Naive thymus-derived CD4-positive, alpha-beta T cell (primary cell): ENCODE measurements around the gene CETN1. TPM values are rescaled to one million over a fixed set of nuclear protein-coding genes. Genes with fewer than 3 reads are reported as not detected.

Experiments
- ATAC-seq: fragments of 150-1000 bp; cut with Tn5 transposase; 2 replicates; pipeline ENCODE4 v1.10.0; 2021; ENCODE audit warnings: mild to moderate bottlenecking, moderate library complexity
- CTCF ChIA-PET: fragments of 350-600 bp; sonication (Branson Sonifier 250); formaldehyde crosslinking; loops from one replicate; lab custom pipeline; 2021; ENCODE audit warnings: antibody characterized with exemption; lab: Charles Lee
- POLR2A ChIA-PET: fragments of 350-600 bp; sonication (Branson Sonifier 250); formaldehyde crosslinking; loops from one replicate; lab custom pipeline; 2021; ENCODE audit warnings: antibody characterized with exemption, inconsistent platforms; lab: Charles Lee
- DNase-seq, 9 donors: peaks; one replicate each; pipeline versions ENCODE4 v3.0.0 to v3.0.0-alpha.2; 2020 to 2022; ENCODE audit warnings: mixed read lengths in 1 of 9
- H3K27ac ChIP-seq: one replicate; pipeline ENCODE4 v1.7.0; 2013; ENCODE audit warnings: mild to moderate bottlenecking, low read depth, low read length, moderate library complexity
- H3K27me3 ChIP-seq, 2 donors: one replicate each; pipeline ENCODE4 v1.7.0; 2013; ENCODE audit warnings: low read length in 2 of 2, mild to moderate bottlenecking in 2 of 2, moderate library complexity in 2 of 2; ENCODE audit not compliant: control insufficient read depth in 2 of 2, insufficient read depth in 2 of 2
- H3K36me3 ChIP-seq, 3 experiments: 1 replicate in 2 of 3; 2 replicates in 1 of 3; pipeline ENCODE4 v1.7.0; 2013; ENCODE audit warnings: low read length in 3 of 3, mild to moderate bottlenecking in 3 of 3, moderate library complexity in 1 of 3; ENCODE audit not compliant: insufficient read depth in 3 of 3, control insufficient read depth in 2 of 3
- H3K4me1 ChIP-seq, 2 donors: one replicate each; pipeline ENCODE4 v1.7.0; 2013; ENCODE audit warnings: low read length in 2 of 2, mild to moderate bottlenecking in 2 of 2, moderate library complexity in 1 of 2; ENCODE audit not compliant: control insufficient read depth in 2 of 2, insufficient read depth in 2 of 2
- H3K4me3 ChIP-seq: 2 replicates; pipeline ENCODE4 v1.7.0; 2013; ENCODE audit warnings: mild to moderate bottlenecking, low read length
- H3K9me3 ChIP-seq, 3 experiments: 1 replicate in 2 of 3; 2 replicates in 1 of 3; pipeline ENCODE4 v1.7.0; 2013; ENCODE audit warnings: low read length in 3 of 3; ENCODE audit not compliant: control insufficient read depth in 2 of 3
- H3K27ac Mint-ChIP-seq, 9 donors: one replicate each; pipeline ENCODE4 v1.8.0; 2020 to 2022; ENCODE audit warnings: mixed read lengths in 9 of 9, mild to moderate bottlenecking in 8 of 9, moderate library complexity in 5 of 9, inconsistent platforms in 2 of 9
- H3K27me3 Mint-ChIP-seq, 5 donors: one replicate each; pipeline ENCODE4 v1.8.0; 2021 to 2022; ENCODE audit warnings: mixed read lengths in 5 of 5, mild to moderate bottlenecking in 1 of 5
- H3K36me3 Mint-ChIP-seq, 5 donors: one replicate each; pipeline ENCODE4 v1.8.0; 2020 to 2022; ENCODE audit warnings: mixed read lengths in 5 of 5, mild to moderate bottlenecking in 3 of 5, inconsistent platforms in 1 of 5
- H3K4me1 Mint-ChIP-seq, 7 donors: one replicate each; pipeline ENCODE4 v1.8.0; 2020 to 2022; ENCODE audit warnings: mixed read lengths in 7 of 7, mild to moderate bottlenecking in 3 of 7, inconsistent platforms in 1 of 7
- H3K4me3 Mint-ChIP-seq, 10 donors: one replicate each; pipeline ENCODE4 v1.8.0; 2020 to 2022; ENCODE audit warnings: mild to moderate bottlenecking in 10 of 10, mixed read lengths in 10 of 10, moderate library complexity in 6 of 10, inconsistent platforms in 2 of 10
- H3K9me3 Mint-ChIP-seq, 11 donors: one replicate each; pipeline ENCODE4 v1.8.0; 2020 to 2022; ENCODE audit warnings: mixed read lengths in 11 of 11, mild to moderate bottlenecking in 4 of 11, inconsistent platforms in 1 of 11, moderate library complexity in 1 of 11
- intact Hi-C, 2 donors: fragments of 100-400 bp; cut with micrococcal nuclease; formaldehyde crosslinking; loops; one replicate each; pipeline ENCODE4 v1.15.1; 2023
- polyA plus RNA-seq, 2 donors: library from polyadenylated mRNA; unstranded; fragments of 300-500 nt; fragmentation: Illumina TruSeq; gene quantifications; one replicate each; pipeline ENCODE4 v1.2.3, GENCODE V29; 2021
- total RNA-seq, 6 experiments: library from RNA in 5 of 6; stranded (reverse) in 5 of 6; gene quantifications; 1 replicate in 5 of 6; 2 replicates in 1 of 6; pipeline ENCODE4 v1.2.3 and lab custom pipeline; 2021 to 2026

CETN1 gene
- total and polyA plus RNA-seq, 7 experiments from 2014 or later, result not detected

DNA sequence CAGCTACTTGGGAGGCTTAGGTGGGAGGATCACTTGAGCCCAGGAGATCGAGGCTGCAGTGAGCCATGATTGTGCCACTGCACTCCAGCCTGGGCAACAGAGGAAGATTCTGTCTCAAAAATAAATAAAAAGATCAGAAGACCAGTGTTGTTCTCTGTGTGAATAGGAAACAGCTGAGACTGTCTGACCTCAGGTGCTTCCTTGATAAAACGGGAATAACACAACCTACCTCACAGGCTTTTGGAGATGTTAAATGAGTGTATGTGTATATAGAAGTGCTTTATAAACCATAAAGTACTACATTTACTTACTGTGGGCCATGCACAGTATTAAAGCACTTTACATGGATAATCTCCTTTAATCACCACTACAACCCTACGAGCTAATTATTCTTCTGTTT is 9.9 kb upstream of the CETN1 start:
- no peak for ATAC-seq
- no peak for DNase-seq
- Histone ChIP-seq H3K27me3 (no peaks in the 10 kb centered on the region), H3K4me3 (no peak overlapping the region), H3K36me3 (no peaks in the 10 kb centered on the region), H3K4me1 (no peaks in the 10 kb centered on the region), H3K9me3 (no peaks in the 10 kb centered on the region), H3K27ac (no peak overlapping the region)
- ChIA-PET CTCF (interaction anchor here (0.5 kb wide), 1 partner anchor 53 kb away, joined by 4 read pairs; no protein-coding TSS in a partner anchor), POLR2A (no interaction called here)
- no peaks in the 10 kb centered on the region for H3K9me3 Mint-ChIP-seq
- H3K27ac Mint-ChIP-seq, result no peak overlapping the region
- intact Hi-C loops, result no loop called here
- H3K27me3 Mint-ChIP-seq, result peaks cover 9 to 22% (median 16%) of the 10 kb centered on the region in 5 donors
- H3K4me1 Mint-ChIP-seq, result no peaks in the 10 kb centered on the region
- H3K36me3 Mint-ChIP-seq, result no peaks in the 10 kb centered on the region
- no peak overlapping the region for H3K4me3 Mint-ChIP-seq

DNA sequence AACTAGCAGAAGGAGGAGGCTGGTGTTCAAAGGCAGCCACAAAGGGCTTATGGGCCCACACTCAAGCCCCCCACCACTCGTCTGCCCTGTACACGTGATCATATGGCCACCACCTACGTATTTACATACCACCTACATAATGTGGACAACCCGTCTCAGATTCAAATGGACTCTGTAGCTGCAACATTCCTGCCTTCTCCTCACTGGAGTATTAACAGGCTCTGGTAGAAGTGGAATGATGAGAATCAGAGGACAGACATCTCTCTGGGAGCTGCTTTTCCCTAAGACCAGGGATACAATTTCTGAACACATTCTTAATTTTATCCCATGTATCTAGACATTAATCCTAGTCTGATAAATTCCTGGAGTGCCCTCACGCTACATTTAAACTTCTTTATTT is 9.5 kb upstream of the CETN1 start:
- no peak for ATAC-seq
- POLR2A ChIA-PET, result no interaction called here
- Mint-ChIP-seq H3K36me3 (no peaks in the 10 kb centered on the region), H3K27me3 (peaks cover 9 to 22% (median 13%) of the 10 kb centered on the region in 5 donors), H3K9me3 (no peaks in the 10 kb centered on the region), H3K4me1 (no peaks in the 10 kb centered on the region), H3K4me3 (no peak overlapping the region), H3K27ac (no peak overlapping the region)
- no peaks in the 10 kb centered on the region for H3K36me3 ChIP-seq
- CTCF ChIA-PET, result interaction anchor here (0.5 kb wide), 1 partner anchor 53 kb away, joined by 4 read pairs; no protein-coding TSS in a partner anchor
- H3K4me3 ChIP-seq, result no peak overlapping the region
- H3K27me3 ChIP-seq, result no peaks in the 10 kb centered on the region
- DNase-seq, result no peak
- H3K4me1 ChIP-seq, result no peaks in the 10 kb centered on the region
- H3K9me3 ChIP-seq, result no peaks in the 10 kb centered on the region
- no peak overlapping the region for H3K27ac ChIP-seq
- intact Hi-C loops, result no loop called here

DNA sequence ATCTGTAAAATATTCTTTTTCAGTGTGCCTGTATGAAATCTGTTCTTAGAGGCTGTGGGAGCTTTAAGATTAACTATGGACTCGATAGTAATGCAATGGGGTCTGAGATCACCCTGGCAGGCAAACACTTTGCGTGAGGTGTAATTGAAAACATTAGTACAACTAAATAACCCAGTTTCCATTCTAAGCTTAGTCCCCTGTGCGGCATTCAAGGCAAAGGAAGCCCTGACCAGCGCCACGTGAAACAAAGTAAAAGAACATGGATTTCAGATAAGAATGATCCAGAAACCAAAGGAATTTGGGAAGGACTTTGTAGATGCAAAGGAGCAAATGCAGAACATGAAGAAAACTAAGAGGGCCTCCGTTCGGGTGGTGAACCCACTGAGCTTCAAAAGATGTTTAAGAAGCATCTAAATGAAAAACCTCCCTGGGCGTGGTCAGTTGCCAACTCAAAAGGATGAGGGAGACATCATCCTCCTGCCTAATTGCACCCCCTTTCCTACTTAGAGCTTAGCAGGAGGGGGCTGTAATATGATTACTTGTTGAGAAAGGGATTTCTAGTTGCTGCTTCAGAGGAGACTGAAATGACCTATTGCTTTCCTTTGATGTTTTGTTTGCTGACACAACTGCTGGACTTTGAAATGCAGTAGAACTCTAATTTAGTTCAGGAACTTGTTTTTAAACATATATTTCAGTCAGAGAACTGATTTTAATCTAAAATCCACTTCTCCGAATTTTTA is 7.9 kb upstream of the CETN1 start:
- DNase-seq (no peak), ATAC-seq (no peak)
- Mint-ChIP-seq H3K36me3 (no peaks in the 10 kb centered on the region), H3K4me1 (no peaks in the 10 kb centered on the region), H3K27me3 (peaks cover 5 to 20% (median 18%) of the 10 kb centered on the region in 5 donors), H3K4me3 (no peak overlapping the region), H3K9me3 (peaks cover 0 to 3% (median 0%) of the 10 kb centered on the region in 11 donors), H3K27ac (no peak overlapping the region)
- Histone ChIP-seq H3K36me3 (no peaks in the 10 kb centered on the region), H3K27me3 (no peaks in the 10 kb centered on the region), H3K27ac (no peak overlapping the region), H3K4me3 (no peak overlapping the region), H3K4me1 (no peaks in the 10 kb centered on the region), H3K9me3 (no peaks in the 10 kb centered on the region)
- CTCF ChIA-PET, result no interaction called here
- intact Hi-C loops, result no loop called here
- POLR2A ChIA-PET, result no interaction called here

DNA sequence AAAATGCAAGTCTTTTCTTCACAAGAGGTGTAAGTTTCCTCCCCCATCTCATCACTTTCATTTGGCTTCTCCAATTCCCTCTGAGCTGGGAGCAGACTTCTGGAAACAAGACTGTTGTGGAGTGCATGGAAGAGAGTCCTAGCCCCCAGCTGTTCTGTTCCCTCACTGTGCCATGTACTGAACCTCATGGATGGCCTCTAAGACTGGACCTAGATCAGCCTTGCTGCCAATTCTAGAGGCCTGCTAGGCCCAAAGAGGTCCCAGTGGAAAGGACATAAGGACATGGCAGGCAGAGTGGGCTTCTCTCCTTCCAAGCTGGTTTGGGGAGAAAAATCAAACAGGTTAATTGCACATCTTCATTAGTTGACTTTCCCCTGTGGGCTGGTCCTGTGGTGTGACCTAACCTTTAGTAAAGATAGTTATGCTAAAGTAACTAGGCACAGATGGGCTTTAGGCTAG is 7.3 kb upstream of the CETN1 start:
- no peaks in the 10 kb centered on the region for H3K27me3 ChIP-seq
- peaks cover 0 to 19% (median 13%) of the 10 kb centered on the region in 5 donors for H3K27me3 Mint-ChIP-seq
- DNase-seq (no peak), ATAC-seq (no peak)
- H3K36me3 Mint-ChIP-seq, result no peaks in the 10 kb centered on the region
- peaks cover 0 to 3% (median 0%) of the 10 kb centered on the region in 11 donors for H3K9me3 Mint-ChIP-seq
- H3K36me3 ChIP-seq, result no peaks in the 10 kb centered on the region
- H3K27ac ChIP-seq, result no peak overlapping the region
- intact Hi-C loops, result no loop called here
- no peak overlapping the region for H3K4me3 ChIP-seq
- no peaks in the 10 kb centered on the region for H3K4me1 ChIP-seq
- no peaks in the 10 kb centered on the region for H3K9me3 ChIP-seq
- no peak overlapping the region for H3K4me3 Mint-ChIP-seq
- ChIA-PET CTCF (no interaction called here), POLR2A (no interaction called here)
- H3K4me1 Mint-ChIP-seq, result no peaks in the 10 kb centered on the region
- no peak overlapping the region for H3K27ac Mint-ChIP-seq

DNA sequence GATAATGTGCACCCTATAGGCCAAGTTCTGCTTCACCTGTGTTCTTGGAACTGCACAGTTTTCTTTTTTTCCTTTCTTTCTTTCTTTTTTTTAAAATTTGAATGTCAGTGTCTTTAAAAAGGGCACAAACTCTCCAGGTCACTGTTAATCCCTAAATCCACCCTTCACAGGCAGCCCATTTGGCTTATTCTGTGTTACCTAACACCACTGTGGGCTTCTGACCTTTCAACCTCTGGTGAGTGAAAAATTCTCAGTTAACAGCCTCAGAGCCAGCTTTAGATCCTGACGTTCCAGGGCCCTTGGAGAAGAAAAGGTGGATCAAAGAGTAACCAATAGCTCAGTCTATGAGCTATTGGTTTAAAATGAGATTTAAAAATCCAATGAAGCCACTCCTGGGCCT is 6.8 kb upstream of the CETN1 start:
- CTCF ChIA-PET, result no interaction called here

DNA sequence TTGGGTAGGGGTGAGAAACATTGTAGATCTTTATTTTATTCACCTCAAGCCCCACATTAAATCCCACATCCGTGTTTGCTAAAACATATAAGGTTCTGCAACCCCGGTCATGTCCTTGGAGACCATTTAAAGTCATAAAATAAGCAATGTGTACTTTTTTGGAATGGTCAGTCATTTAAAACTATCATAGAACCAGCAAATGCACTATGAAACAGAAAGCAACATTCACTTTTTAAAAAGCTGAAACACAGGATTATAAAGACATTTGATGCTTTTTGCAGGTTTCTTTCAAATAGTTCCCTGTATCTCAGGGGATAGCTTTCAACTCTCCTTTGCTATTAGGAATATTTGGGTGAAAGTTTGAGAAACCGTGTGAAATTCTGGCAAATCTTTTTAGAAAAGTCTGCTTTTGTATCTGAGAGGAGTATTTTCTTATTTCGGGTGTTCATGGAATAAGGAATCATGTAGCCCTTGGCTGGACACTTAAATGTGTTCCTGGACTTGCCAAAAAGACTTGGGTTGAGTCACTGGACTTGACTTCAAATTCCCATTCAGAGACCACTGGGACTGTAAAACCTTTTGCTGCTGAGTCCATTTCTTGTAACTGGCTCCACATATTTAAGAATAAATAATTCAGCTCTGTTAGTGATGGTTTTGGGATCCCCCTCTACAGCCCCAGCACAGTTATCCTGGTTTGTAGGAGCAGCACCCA is 5.9 kb upstream of the CETN1 start:
- peaks cover 0 to 19% (median 13%) of the 10 kb centered on the region in 5 donors for H3K27me3 Mint-ChIP-seq
- ChIA-PET CTCF (no interaction called here), POLR2A (no interaction called here)
- no peaks in the 10 kb centered on the region for H3K27me3 ChIP-seq
- DNase-seq (no peak), ATAC-seq (no peak)
- no peak overlapping the region for H3K27ac Mint-ChIP-seq
- H3K36me3 Mint-ChIP-seq, result no peaks in the 10 kb centered on the region
- H3K9me3 Mint-ChIP-seq, result peaks cover 0 to 3% (median 0%) of the 10 kb centered on the region in 11 donors
- no peaks in the 10 kb centered on the region for H3K4me1 ChIP-seq
- no peak overlapping the region for H3K4me3 Mint-ChIP-seq
- H3K36me3 ChIP-seq, result no peaks in the 10 kb centered on the region
- intact Hi-C loops, result no loop called here
- no peak overlapping the region for H3K4me3 ChIP-seq
- H3K27ac ChIP-seq, result no peak overlapping the region
- H3K9me3 ChIP-seq, result no peaks in the 10 kb centered on the region
- no peaks in the 10 kb centered on the region for H3K4me1 Mint-ChIP-seq

More for the DNA sequence above, 6.8 kb upstream of the CETN1 start:
- ATAC-seq (no peak), DNase-seq (no peak)
- H3K4me1 ChIP-seq, result no peaks in the 10 kb centered on the region
- POLR2A ChIA-PET, result no interaction called here
- Mint-ChIP-seq H3K27me3 (peaks cover 0 to 19% (median 13%) of the 10 kb centered on the region in 5 donors), H3K4me3 (no peak overlapping the region), H3K36me3 (no peaks in the 10 kb centered on the region), H3K4me1 (no peaks in the 10 kb centered on the region), H3K27ac (no peak overlapping the region), H3K9me3 (peaks cover 0 to 3% (median 0%) of the 10 kb centered on the region in 11 donors)
- H3K9me3 ChIP-seq, result no peaks in the 10 kb centered on the region
- intact Hi-C loops, result no loop called here
- H3K4me3 ChIP-seq, result no peak overlapping the region
- no peaks in the 10 kb centered on the region for H3K36me3 ChIP-seq
- H3K27me3 ChIP-seq, result no peaks in the 10 kb centered on the region
- no peak overlapping the region for H3K27ac ChIP-seq
